HG02938 (cell line): ENCODE data around the gene ZNF432.

Source experiments
- ATAC-seq: cut with Tn5 transposase; IDR thresholded peaks from one replicate; pipeline ENCODE4 v1.9.1; 2021; ENCODE audit warnings: mild to moderate bottlenecking, moderate library complexity; ENCODE audit not compliant: unreplicated experiment

The ZNF432 gene

DNA sequence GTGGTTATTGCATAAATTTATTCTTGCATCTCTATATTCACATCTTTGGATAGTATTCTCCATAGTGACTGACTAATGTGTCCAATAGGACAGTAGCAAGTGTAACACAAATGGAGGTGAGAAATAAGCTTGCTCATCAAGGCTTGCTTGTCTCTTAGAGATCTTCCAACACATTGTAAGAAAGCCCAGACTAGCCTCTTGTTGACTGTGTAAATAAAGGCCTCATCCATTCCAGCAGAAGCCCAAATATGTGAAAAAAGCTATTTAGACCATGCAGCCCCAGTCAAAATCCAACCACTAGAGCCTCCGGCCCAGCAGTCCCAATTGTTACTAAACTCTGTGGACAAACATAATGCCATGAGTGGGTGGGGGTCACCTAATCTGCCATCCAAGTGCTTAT, 38.0 kb downstream of the ZNF432 start:
- no peak for ATAC-seq

DNA sequence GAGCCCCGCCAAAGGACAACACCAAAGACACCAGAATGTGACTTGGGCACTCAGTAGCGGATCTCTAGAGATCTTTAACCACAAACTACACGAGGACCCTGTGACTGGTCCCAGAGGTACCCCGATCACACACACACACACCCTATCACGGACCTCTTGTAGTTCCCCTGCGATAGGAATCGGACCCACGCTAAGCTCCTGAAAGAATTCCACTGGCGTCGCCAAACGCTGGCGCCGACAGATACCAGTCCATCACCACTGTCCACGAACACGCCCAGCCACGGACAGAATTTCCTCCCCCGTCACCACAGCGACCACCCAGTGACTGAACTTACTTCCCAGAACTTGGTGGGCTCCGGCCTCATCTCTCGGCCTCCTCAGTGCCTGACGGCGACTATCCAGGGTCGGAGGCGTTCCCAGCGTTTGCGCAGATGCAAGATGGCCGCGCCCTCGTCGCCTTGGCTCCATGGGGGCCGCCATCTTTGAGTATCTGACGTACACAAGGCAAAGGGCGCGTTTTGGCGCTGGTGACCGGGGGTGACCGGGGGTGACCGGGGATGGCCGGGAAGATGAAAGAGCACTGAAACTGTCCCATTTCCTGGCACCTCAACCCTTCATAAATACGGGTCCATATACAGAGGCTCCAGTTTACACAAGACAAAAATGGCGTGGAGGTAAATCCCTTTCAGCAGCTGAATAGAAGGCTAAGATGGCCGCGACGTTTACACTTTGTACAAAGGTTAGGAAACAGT, 40.7 kb downstream of the ZNF432 start, which contains the start of gene ZNF615:
Gene ZNF615, minus strand, starts transcription at position 406 of the 752 bp plus-strand sequence. CDS start 4,500 bp downstream, outside the sequence.
- peak; percentile 85 for ATAC-seq

DNA sequence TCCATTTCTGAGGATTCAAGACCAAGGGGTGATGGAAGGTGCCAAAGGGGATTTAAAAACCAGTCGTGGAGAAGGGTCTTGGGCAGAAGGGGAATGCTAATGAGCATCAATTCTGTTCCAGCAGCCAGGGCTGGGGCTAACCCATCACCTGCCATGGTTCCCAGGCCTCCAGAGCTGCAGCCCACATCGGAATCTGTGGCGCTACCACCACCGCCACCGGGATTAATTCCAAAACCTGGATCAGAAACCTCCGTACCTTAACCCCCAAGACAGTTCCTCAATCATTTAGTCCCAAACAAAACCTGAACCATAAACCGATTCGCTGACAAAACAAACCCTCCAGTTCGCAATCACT, 41.2 kb downstream of the ZNF432 start:
- no peak for ATAC-seq

DNA sequence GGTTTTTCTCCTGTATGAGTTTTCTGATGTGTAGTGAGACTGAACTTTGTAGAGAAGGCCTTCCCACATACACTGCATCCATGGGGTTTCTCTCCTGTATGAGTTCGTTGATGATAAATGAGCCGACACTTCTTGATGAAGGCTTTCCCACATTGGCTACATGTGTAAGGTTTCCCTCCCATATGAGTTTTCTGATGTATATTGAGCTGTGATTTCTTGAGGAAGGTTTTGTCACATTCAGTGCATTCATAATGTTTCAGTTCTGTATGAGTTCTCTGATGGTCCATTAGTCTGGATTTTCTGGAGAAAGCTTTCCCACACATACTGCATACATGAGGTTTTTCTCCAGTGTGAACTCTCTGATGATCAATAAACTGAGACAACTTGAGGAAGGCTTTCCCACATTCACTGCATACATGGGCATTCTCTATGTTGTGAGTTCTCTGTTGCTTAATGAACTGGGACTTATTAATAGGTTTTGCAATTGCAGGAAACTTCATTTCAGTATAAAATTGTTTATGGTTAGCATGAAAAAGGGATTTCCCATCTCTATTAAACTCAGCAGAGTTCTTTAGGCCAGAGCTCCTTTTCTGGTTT, 54.5 kb downstream of the ZNF432 start:
- ATAC-seq = no peak

DNA sequence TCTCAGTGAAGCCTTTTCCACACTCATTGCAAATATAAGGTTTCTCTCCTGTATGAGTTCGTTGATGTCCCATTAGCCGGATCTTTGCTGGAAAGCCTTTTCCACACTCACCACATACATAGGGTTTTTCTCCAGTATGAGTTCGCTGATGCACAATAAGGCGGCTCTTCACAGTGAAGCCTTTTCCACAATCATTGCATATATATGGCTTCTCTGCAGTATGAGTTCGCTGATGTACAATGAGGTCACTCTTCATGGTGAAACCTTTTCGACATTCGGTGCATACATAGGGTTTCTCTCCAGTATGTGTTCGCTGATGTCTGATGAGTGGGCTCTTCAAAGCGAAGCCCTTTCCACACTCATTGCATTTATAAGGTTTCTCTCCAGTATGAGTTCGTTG, 55.2 kb downstream of the ZNF432 start:
- no peak for ATAC-seq

DNA sequence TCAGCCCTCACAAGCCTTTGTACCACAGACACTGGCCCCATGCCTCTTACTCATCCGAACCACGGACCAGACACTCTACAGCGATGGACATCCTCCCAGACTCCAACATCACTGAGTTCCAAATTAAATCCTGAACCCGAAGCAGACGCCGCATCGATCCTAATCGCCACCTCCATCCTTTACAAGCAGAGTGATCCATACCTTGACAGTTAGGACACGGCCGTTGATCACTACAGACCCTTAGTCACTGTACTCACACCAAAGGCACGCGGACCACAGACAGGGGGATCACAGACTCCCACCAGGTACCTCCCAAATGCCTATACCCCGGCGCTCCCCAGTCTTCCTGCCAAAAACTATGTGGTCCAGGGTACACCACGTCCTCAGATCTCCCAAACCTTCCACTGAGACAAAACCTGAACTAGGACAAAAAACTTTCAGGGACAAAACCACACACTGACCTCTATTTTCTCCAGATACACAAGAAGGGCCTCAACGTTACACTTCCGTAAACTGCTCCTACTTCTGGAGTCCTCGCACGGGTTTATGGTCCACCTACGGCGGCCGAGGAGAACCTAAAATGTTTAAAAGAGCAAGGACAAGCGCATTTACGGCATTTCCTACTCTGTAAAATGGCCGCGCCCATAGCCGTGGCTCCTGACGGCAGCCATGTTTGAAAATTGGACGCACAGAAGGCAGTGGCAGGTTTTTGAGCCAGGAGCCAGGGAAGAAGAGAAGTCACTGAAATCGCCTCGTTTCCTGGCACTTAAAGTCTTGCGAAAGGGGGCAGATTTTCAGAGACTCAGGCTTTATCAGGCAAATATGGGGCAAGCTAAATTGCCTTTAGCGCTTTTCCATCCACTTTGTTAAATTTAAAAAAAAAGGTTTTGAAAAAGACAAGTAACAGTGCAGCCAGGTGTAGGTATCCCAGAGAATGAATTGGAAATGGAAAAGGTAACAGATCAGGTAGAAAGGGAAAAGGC, 62.0 kb downstream of the ZNF432 start, which contains the start of gene ZNF350:
Gene ZNF350, minus strand, starts transcription at position 532 of the 983 bp plus-strand sequence. CDS start 12,480 bp downstream, outside the sequence.
- no peak for ATAC-seq

DNA sequence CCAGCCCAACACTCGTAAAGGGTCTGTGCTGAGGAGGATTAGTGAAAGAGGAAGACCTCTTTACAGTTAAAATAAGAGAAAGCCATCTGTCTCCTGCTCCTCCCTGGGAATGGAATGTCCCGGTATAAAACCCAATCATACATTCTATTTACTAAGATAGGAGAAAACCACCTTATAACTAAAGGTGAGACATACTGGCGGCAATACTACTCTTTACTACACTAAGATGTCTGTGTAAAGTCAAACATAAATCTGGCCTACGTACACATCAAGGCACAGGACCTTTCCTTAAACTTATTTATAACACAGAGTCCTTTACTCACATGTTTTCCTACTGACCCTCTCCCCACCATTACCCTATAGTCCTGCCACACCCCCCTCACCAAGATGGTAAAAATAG, 65.3 kb downstream of the ZNF432 start:
- ATAC-seq = no peak
